Right hindlimb (tissue), 1 donor: ENCODE data around the gene C1QTNF3.
"Not testable (repeated sequence)": the region's sequence is repeated elsewhere in the genome, so short reads cannot be mapped to it uniquely, and the experiment has no call there.

ENCODE experiments used
- DNase-seq: peaks from one replicate; pipeline ENCODE4 v3.0.0-alpha.2; 2018

C1QTNF3 gene

GRCh38 chr5:34051374-34051980 lies 8.5 kb upstream of the C1QTNF3 start:
- DNase-seq: no peak

GRCh38 chr5:34047774-34048572 lies 5.0 kb upstream of the C1QTNF3 start:
- no peak for DNase-seq

GRCh38 chr5:34047143-34047542 lies 4.1 kb upstream of the C1QTNF3 start:
- no peak for DNase-seq

GRCh38 chr5:34045996-34046395 lies 3.0 kb upstream of the C1QTNF3 start:
- DNase-seq: no peak

- no peak for DNase-seq
Measured at GRCh38 chr5:34045023-34045422, 2.0 kb upstream of the C1QTNF3 start.

- peak; percentile 63 for DNase-seq
Measured at GRCh38 chr5:34042321-34042720, 692 bp downstream of the C1QTNF3 start.

GRCh38 chr5:34041247-34041972 lies 1.6 kb downstream of the C1QTNF3 start:
- no peak for DNase-seq

GRCh38 chr5:34040472-34040871 lies 2.5 kb downstream of the C1QTNF3 start:
- peak; percentile 64 for DNase-seq

- DNase-seq: no peak
Measured at GRCh38 chr5:34039398-34040157, 3.4 kb downstream of the C1QTNF3 start.

GRCh38 chr5:34038838-34039237 lies 4.2 kb downstream of the C1QTNF3 start:
- DNase-seq: no peak

GRCh38 chr5:34038390-34038789 lies 4.6 kb downstream of the C1QTNF3 start:
- no peak for DNase-seq

- DNase-seq: no peak
Measured at GRCh38 chr5:34037726-34038125, 5.3 kb downstream of the C1QTNF3 start.

- DNase-seq: no peak
Measured at GRCh38 chr5:34035756-34036155, 7.3 kb downstream of the C1QTNF3 start.

GRCh38 chr5:34034534-34035327 lies 8.3 kb downstream of the C1QTNF3 start:
- DNase-seq: no peak

- no peak for DNase-seq
Measured at GRCh38 chr5:34031966-34032365, 11.0 kb downstream of the C1QTNF3 start.

- DNase-seq: no peak
Measured at GRCh38 chr5:34031117-34031516, 11.9 kb downstream of the C1QTNF3 start.

- DNase-seq: not testable (repeated sequence)
Measured at GRCh38 chr5:34030585-34030984, 12.4 kb downstream of the C1QTNF3 start.

GRCh38 chr5:34030048-34030447 lies 13.0 kb downstream of the C1QTNF3 start:
- no peak for DNase-seq

- no peak for DNase-seq
Measured at GRCh38 chr5:34028349-34028748, 14.7 kb downstream of the C1QTNF3 start.

GRCh38 chr5:34026089-34026761 lies 16.8 kb downstream of the C1QTNF3 start:
- DNase-seq: no peak

- DNase-seq: no peak
Measured at GRCh38 chr5:34022121-34022705, 20.8 kb downstream of the C1QTNF3 start.
